GM23338 (cell line): Measurements from ENCODE around the gene UBE2G2. TPM values are rescaled to one million over a fixed set of nuclear protein-coding genes. Genes with fewer than 3 reads are reported as not detected.

ENCODE experiments used
- ATAC-seq: fragments of 200-7000 bp; cut with Tn5 transposase; 3 replicates; pipeline ENCODE4 v1.9.1; 2020
- DNase-seq: peaks from one replicate; pipeline ENCODE4 v3.0.0-alpha.2; 2015; ENCODE audit warnings: low spot score
- H2AFZ ChIP-seq: fragments of 200-600 bp; sonication (generic); 2 replicates; pipeline ENCODE4 v1.8.0; 2016; ENCODE audit warnings: antibody characterized with exemption, mild to moderate bottlenecking, moderate library complexity
- H3F3A ChIP-seq: fragments of 200-600 bp; sonication (generic); replicated peaks from 2 replicates; pipeline ENCODE4 v1.8.0; 2017; ENCODE audit warnings: antibody characterized with exemption, mixed run types, low read depth
- H3K27ac ChIP-seq: fragments of 200-600 bp; sonication (generic); 2 replicates; pipeline ENCODE4 v1.6.1; 2016; ENCODE audit warnings: low read depth
- H3K27me3 ChIP-seq: fragments of 200-600 bp; sonication (generic); 2 replicates; pipeline ENCODE4 v1.8.0; 2016; ENCODE audit warnings: mild to moderate bottlenecking, mixed run types, moderate library complexity; ENCODE audit not compliant: insufficient read depth
- H3K36me3 ChIP-seq: fragments of 200-600 bp; sonication (generic); 2 replicates; pipeline ENCODE4 v1.8.0; 2016; ENCODE audit warnings: mild to moderate bottlenecking; ENCODE audit not compliant: insufficient read depth
- H3K4me1 ChIP-seq: fragments of 200-600 bp; sonication (generic); 2 replicates; pipeline ENCODE4 v1.8.0; 2016; ENCODE audit warnings: mild to moderate bottlenecking, moderate library complexity; ENCODE audit not compliant: insufficient read depth
- H3K4me2 ChIP-seq: fragments of 200-600 bp; sonication (generic); 2 replicates; pipeline ENCODE4 v1.7.1; 2017; ENCODE audit warnings: mixed run types
- H3K4me3 ChIP-seq: fragments of 200-600 bp; sonication (generic); 2 replicates; pipeline ENCODE4 v1.6.1; 2016; ENCODE audit warnings: mixed run types
- H3K79me2 ChIP-seq: fragments of 200-600 bp; sonication (generic); replicated peaks from 2 replicates; pipeline ENCODE4 v1.8.0; 2017; ENCODE audit warnings: mild to moderate bottlenecking; ENCODE audit not compliant: insufficient read depth
- H3K9me2 ChIP-seq: fragments of 200-600 bp; sonication (generic); 2 replicates; pipeline ENCODE4 v1.8.0; 2017; ENCODE audit not compliant: insufficient read depth
- H4K20me1 ChIP-seq: fragments of 200-600 bp; sonication (generic); replicated peaks from 2 replicates; pipeline ENCODE4 v1.8.0; 2017; ENCODE audit warnings: mild to moderate bottlenecking; ENCODE audit not compliant: insufficient read depth
- H3K27ac Mint-ChIP-seq: 2 replicates; pipeline ENCODE4 v1.8.0; 2020; ENCODE audit warnings: inconsistent platforms, mild to moderate bottlenecking, moderate library complexity, mixed read lengths
- H3K27me3 Mint-ChIP-seq: 3 replicates; pipeline ENCODE4 v1.8.0; 2022; ENCODE audit warnings: low read depth, mild to moderate bottlenecking, moderate library complexity, mixed read lengths, inconsistent platforms; ENCODE audit not compliant: insufficient read depth, poor library complexity
- H3K36me3 Mint-ChIP-seq: 3 replicates; pipeline ENCODE4 v1.8.0; 2021; ENCODE audit warnings: low read depth, mild to moderate bottlenecking, inconsistent platforms, moderate library complexity, mixed read lengths
- H3K4me1 Mint-ChIP-seq: 3 replicates; pipeline ENCODE4 v1.8.0; 2020; ENCODE audit warnings: mild to moderate bottlenecking, inconsistent platforms, mixed read lengths
- H3K4me3 Mint-ChIP-seq: 3 replicates; pipeline ENCODE4 v1.8.0; 2021; ENCODE audit warnings: moderate library complexity, mild to moderate bottlenecking, inconsistent platforms, mixed read lengths
- H3K9me3 Mint-ChIP-seq: 3 replicates; pipeline ENCODE4 v1.8.0; 2020; ENCODE audit warnings: moderate library complexity, mild to moderate bottlenecking, inconsistent platforms, mixed read lengths
- CREB1 ChIP-seq: fragments of 250-450 bp; sonication (Bioruptor Pico); IDR thresholded peaks from 2 replicates; pipeline ENCODE4 v1.5.0; 2020; ENCODE audit warnings: low read depth, mild to moderate bottlenecking, moderate library complexity
- EZH2 ChIP-seq: fragments of 200-600 bp; sonication (generic); IDR thresholded peaks from one replicate; pipeline ENCODE4 v1.8.0; 2017; ENCODE audit warnings: antibody characterized with exemption, mild to moderate bottlenecking, low read depth; ENCODE audit not compliant: unreplicated experiment
- EZH2phosphoT487 ChIP-seq: fragments of 200-600 bp; sonication (generic); IDR thresholded peaks from one replicate; pipeline ENCODE4 v1.8.1; 2018; ENCODE audit warnings: antibody characterized with exemption; ENCODE audit not compliant: unreplicated experiment
- JUNB ChIP-seq: IDR thresholded peaks from one replicate; pipeline ENCODE4 v1.6.1; 2016; ENCODE audit warnings: antibody characterized with exemption; ENCODE audit not compliant: unreplicated experiment
- NANOG ChIP-seq: IDR thresholded peaks from 2 replicates; pipeline ENCODE4 v1.6.1; 2016; ENCODE audit warnings: antibody characterized with exemption, borderline replicate concordance
- POLR2AphosphoS5 ChIP-seq: IDR thresholded peaks from 2 replicates; pipeline ENCODE4 v1.6.1; 2016; ENCODE audit warnings: antibody characterized with exemption, low read depth
- STAT1 ChIP-seq: IDR thresholded peaks from one replicate; pipeline ENCODE4 v1.6.1; 2016; ENCODE audit warnings: antibody characterized with exemption; ENCODE audit not compliant: unreplicated experiment
- ZNF114 ChIP-seq: fragments of 250-450 bp; sonication (Bioruptor Pico); IDR thresholded peaks from 2 replicates; pipeline ENCODE4 v1.5.0; 2020; ENCODE audit warnings: mild to moderate bottlenecking, moderate library complexity
- ZNF331 ChIP-seq: fragments of 250-450 bp; sonication (Bioruptor Pico); IDR thresholded peaks from 2 replicates; pipeline ENCODE4 v1.5.0; 2020; ENCODE audit warnings: low read depth, mild to moderate bottlenecking, moderate library complexity
- polyA plus RNA-seq: library from polyadenylated mRNA; unstranded; fragments of >200 nt; fragmentation: Nextera tagmentation; extraction: Ambion mirVana; gene quantifications from 2 replicates; pipeline ENCODE4 v1.2.1, GENCODE V29; 2016
- total RNA-seq: library from RNA; depleted of rRNA; stranded (reverse); fragments of >200 nt; shearing (Covaris generic); gene quantifications from 2 replicates; pipeline ENCODE4 v1.2.3, GENCODE V29; 2014
- TF ChIP-seq, protein P1 (sequence below): IDR thresholded peaks from 2 replicates; pipeline ENCODE4 v1.6.1; 2016; ENCODE audit warnings: antibody characterized with exemption
- TF ChIP-seq, protein P2 (sequence below): fragments of 250-450 bp; sonication (Bioruptor Pico); IDR thresholded peaks from 2 replicates; pipeline ENCODE4 v1.5.0; 2020; ENCODE audit warnings: mild to moderate bottlenecking, moderate library complexity
- TF ChIP-seq, protein P3 (sequence below): IDR thresholded peaks from one replicate; pipeline ENCODE4 v1.6.1; 2018; ENCODE audit warnings: antibody characterized with exemption; ENCODE audit not compliant: unreplicated experiment
- TF ChIP-seq, protein P4 (sequence below), 2 experiments: fragments of 200-600 bp in 1 of 2; sonication (generic) in 1 of 2; conservative IDR thresholded peaks; 2 replicates each; pipeline versions ENCODE4 v1.5.1 to v1.6.1; 2016 to 2017; ENCODE audit warnings: antibody characterized with exemption in 2 of 2, low read depth in 2 of 2, mild to moderate bottlenecking in 2 of 2, moderate library complexity in 1 of 2

UBE2G2 gene
- total and polyA plus RNA-seq, 2 experiments from 2014 or later: 66.4 to 100 TPM

DNA sequence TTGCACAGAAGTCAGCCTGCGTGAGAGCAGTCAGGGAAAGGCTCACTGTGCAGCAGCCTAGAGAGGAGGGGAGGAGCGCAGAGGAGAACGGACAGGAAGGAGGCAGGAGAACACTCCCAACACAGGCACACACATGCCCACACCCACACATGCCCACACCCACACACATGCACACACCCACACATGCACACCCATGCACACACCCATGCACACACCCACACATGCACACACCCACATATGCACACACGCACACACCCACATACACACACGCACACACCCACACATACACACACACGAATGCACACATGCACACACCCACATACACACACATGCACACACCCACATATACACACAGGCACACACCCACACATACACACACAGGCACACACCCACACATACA is 9.2 kb upstream of the UBE2G2 start:
- H3K27me3 Mint-ChIP-seq: peaks cover 9% of the 10 kb centered on the region
- Histone ChIP-seq H3K27me3 (no peaks in the 10 kb centered on the region), H3K4me1 (no peaks in the 10 kb centered on the region), H4K20me1 (peaks cover 11% of the 10 kb centered on the region), H3K79me2 (peaks cover 49% of the 10 kb centered on the region), H3F3A (0 out of 2 replicates have a peak, but pooled peaks cover 2% of the 10 kb centered on the region), H3K4me3 (no peak overlapping the region), H3K36me3 (peaks cover 10% of the 10 kb centered on the region; the same call in 1 of the 2 replicates), H3K4me2 (no peak overlapping the region), H3K9me2 (no peaks in the 10 kb centered on the region), H2AFZ (no peak overlapping the region), H3K27ac (no peak overlapping the region)
- no peak for TF ChIP-seq NANOG
- no peak for TF ChIP-seq EZH2
- TF ChIP-seq, protein P1, sequence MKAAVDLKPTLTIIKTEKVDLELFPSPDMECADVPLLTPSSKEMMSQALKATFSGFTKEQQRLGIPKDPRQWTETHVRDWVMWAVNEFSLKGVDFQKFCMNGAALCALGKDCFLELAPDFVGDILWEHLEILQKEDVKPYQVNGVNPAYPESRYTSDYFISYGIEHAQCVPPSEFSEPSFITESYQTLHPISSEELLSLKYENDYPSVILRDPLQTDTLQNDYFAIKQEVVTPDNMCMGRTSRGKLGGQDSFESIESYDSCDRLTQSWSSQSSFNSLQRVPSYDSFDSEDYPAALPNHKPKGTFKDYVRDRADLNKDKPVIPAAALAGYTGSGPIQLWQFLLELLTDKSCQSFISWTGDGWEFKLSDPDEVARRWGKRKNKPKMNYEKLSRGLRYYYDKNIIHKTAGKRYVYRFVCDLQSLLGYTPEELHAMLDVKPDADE: no peak
- no peak for TF ChIP-seq EZH2phosphoT487
- TF ChIP-seq STAT1: no peak
- TF ChIP-seq ZNF331 (CRISPR knock-in tag): no peak
- no peak for TF ChIP-seq ZNF114 (CRISPR knock-in tag)
- no peak for TF ChIP-seq CREB1 (CRISPR knock-in tag)
- TF ChIP-seq, protein P2, sequence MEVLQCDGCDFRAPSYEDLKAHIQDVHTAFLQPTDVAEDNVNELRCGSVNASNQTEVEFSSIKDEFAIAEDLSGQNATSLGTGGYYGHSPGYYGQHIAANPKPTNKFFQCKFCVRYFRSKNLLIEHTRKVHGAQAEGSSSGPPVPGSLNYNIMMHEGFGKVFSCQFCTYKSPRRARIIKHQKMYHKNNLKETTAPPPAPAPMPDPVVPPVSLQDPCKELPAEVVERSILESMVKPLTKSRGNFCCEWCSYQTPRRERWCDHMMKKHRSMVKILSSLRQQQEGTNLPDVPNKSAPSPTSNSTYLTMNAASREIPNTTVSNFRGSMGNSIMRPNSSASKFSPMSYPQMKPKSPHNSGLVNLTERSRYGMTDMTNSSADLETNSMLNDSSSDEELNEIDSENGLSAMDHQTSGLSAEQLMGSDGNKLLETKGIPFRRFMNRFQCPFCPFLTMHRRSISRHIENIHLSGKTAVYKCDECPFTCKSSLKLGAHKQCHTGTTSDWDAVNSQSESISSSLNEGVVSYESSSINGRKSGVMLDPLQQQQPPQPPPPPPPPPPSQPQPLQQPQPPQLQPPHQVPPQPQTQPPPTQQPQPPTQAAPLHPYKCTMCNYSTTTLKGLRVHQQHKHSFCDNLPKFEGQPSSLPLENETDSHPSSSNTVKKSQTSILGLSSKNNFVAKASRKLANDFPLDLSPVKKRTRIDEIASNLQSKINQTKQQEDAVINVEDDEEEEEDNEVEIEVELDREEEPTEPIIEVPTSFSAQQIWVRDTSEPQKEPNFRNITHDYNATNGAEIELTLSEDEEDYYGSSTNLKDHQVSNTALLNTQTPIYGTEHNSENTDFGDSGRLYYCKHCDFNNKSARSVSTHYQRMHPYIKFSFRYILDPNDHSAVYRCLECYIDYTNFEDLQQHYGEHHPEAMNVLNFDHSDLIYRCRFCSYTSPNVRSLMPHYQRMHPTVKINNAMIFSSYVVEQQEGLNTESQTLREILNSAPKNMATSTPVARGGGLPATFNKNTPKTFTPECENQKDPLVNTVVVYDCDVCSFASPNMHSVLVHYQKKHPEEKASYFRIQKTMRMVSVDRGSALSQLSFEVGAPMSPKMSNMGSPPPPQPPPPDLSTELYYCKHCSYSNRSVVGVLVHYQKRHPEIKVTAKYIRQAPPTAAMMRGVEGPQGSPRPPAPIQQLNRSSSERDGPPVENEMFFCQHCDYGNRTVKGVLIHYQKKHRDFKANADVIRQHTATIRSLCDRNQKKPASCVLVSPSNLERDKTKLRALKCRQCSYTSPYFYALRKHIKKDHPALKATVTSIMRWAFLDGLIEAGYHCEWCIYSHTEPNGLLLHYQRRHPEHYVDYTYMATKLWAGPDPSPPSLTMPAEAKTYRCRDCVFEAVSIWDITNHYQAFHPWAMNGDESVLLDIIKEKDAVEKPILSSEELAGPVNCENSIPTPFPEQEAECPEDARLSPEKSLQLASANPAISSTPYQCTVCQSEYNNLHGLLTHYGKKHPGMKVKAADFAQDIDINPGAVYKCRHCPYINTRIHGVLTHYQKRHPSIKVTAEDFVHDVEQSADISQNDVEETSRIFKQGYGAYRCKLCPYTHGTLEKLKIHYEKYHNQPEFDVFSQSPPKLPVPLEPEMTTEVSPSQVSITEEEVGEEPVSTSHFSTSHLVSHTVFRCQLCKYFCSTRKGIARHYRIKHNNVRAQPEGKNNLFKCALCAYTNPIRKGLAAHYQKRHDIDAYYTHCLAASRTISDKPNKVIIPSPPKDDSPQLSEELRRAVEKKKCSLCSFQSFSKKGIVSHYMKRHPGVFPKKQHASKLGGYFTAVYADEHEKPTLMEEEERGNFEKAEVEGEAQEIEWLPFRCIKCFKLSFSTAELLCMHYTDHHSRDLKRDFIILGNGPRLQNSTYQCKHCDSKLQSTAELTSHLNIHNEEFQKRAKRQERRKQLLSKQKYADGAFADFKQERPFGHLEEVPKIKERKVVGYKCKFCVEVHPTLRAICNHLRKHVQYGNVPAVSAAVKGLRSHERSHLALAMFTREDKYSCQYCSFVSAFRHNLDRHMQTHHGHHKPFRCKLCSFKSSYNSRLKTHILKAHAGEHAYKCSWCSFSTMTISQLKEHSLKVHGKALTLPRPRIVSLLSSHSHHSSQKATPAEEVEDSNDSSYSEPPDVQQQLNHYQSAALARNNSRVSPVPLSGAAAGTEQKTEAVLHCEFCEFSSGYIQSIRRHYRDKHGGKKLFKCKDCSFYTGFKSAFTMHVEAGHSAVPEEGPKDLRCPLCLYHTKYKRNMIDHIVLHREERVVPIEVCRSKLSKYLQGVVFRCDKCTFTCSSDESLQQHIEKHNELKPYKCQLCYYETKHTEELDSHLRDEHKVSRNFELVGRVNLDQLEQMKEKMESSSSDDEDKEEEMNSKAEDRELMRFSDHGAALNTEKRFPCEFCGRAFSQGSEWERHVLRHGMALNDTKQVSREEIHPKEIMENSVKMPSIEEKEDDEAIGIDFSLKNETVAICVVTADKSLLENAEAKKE (CRISPR knock-in tag): no peak
- TF ChIP-seq, protein P3, sequence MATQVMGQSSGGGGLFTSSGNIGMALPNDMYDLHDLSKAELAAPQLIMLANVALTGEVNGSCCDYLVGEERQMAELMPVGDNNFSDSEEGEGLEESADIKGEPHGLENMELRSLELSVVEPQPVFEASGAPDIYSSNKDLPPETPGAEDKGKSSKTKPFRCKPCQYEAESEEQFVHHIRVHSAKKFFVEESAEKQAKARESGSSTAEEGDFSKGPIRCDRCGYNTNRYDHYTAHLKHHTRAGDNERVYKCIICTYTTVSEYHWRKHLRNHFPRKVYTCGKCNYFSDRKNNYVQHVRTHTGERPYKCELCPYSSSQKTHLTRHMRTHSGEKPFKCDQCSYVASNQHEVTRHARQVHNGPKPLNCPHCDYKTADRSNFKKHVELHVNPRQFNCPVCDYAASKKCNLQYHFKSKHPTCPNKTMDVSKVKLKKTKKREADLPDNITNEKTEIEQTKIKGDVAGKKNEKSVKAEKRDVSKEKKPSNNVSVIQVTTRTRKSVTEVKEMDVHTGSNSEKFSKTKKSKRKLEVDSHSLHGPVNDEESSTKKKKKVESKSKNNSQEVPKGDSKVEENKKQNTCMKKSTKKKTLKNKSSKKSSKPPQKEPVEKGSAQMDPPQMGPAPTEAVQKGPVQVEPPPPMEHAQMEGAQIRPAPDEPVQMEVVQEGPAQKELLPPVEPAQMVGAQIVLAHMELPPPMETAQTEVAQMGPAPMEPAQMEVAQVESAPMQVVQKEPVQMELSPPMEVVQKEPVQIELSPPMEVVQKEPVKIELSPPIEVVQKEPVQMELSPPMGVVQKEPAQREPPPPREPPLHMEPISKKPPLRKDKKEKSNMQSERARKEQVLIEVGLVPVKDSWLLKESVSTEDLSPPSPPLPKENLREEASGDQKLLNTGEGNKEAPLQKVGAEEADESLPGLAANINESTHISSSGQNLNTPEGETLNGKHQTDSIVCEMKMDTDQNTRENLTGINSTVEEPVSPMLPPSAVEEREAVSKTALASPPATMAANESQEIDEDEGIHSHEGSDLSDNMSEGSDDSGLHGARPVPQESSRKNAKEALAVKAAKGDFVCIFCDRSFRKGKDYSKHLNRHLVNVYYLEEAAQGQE: no peak
- TF ChIP-seq, protein P4, sequence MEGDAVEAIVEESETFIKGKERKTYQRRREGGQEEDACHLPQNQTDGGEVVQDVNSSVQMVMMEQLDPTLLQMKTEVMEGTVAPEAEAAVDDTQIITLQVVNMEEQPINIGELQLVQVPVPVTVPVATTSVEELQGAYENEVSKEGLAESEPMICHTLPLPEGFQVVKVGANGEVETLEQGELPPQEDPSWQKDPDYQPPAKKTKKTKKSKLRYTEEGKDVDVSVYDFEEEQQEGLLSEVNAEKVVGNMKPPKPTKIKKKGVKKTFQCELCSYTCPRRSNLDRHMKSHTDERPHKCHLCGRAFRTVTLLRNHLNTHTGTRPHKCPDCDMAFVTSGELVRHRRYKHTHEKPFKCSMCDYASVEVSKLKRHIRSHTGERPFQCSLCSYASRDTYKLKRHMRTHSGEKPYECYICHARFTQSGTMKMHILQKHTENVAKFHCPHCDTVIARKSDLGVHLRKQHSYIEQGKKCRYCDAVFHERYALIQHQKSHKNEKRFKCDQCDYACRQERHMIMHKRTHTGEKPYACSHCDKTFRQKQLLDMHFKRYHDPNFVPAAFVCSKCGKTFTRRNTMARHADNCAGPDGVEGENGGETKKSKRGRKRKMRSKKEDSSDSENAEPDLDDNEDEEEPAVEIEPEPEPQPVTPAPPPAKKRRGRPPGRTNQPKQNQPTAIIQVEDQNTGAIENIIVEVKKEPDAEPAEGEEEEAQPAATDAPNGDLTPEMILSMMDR (conservative IDR thresholded peaks at IDR 0.05; ENCODE audit: low read depth in 2 of 2): no peak
- TF ChIP-seq POLR2AphosphoS5: no peak
- TF ChIP-seq JUNB: no peak
- H3K27ac Mint-ChIP-seq: no peak overlapping the region; the same call in 1 of the 2 replicates
- H3K4me3 Mint-ChIP-seq: no peak overlapping the region
- H3K9me3 Mint-ChIP-seq: no peaks in the 10 kb centered on the region; the same call in 2 of the 3 replicates
- DNase-seq: no peak
- ATAC-seq: no peak
- H3K4me1 Mint-ChIP-seq: peaks cover 5% of the 10 kb centered on the region
- peaks cover 39% of the 10 kb centered on the region for H3K36me3 Mint-ChIP-seq
